ENCODE results near the gene ACKR3. TPM values are rescaled to one million over a fixed set of nuclear protein-coding genes. Genes with fewer than 3 reads are reported as not detected.

The ACKR3 gene
- total RNA-seq, 1 donor, result 18.8 TPM

DNA sequence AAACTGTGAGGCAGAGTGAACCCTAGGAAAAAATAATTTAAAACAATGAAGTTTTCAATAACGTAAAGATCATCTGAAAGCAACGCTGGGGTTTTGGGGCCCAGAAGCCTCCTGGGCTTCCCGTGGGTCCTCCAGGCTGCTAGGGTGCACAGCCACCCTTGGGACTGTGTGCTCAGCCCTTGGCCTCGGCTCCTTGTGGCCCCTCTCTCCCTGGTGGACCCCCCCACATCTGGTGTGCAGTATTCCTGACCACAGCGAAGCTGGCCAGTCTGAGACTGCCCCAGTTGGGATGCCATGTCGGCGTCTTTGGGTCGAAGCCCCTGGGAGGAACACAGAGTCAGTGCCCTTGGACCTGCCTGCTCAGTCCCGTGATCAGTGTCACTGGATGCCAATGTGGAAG, 53.0 kb downstream of the ACKR3 start:
- no peaks in the 10 kb centered on the region for H3K4me1 ChIP-seq (ENCODE audit: insufficient read depth, low read length)
- no peaks in the 10 kb centered on the region for H3K9me3 ChIP-seq (ENCODE audit: low read depth, low read length)
- H3K4me2 ChIP-seq (ENCODE audit: insufficient read depth, low read length), result no peak overlapping the region
- H2AFZ ChIP-seq (ENCODE audit: low read length), result no peak overlapping the region
- no peak overlapping the region for H3K4me3 ChIP-seq (ENCODE audit: insufficient read depth, low read length)
- H3K36me3 ChIP-seq (ENCODE audit: insufficient read depth, low read length), result no peaks in the 10 kb centered on the region
- H3K27ac ChIP-seq (ENCODE audit: low read depth, low read length), result no peak overlapping the region
- TF ChIP-seq, protein P1, sequence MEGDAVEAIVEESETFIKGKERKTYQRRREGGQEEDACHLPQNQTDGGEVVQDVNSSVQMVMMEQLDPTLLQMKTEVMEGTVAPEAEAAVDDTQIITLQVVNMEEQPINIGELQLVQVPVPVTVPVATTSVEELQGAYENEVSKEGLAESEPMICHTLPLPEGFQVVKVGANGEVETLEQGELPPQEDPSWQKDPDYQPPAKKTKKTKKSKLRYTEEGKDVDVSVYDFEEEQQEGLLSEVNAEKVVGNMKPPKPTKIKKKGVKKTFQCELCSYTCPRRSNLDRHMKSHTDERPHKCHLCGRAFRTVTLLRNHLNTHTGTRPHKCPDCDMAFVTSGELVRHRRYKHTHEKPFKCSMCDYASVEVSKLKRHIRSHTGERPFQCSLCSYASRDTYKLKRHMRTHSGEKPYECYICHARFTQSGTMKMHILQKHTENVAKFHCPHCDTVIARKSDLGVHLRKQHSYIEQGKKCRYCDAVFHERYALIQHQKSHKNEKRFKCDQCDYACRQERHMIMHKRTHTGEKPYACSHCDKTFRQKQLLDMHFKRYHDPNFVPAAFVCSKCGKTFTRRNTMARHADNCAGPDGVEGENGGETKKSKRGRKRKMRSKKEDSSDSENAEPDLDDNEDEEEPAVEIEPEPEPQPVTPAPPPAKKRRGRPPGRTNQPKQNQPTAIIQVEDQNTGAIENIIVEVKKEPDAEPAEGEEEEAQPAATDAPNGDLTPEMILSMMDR (IDR thresholded peaks at IDR 0.05; ENCODE audit: extremely low read depth, low read depth, low read length), result no peak
- H3K27me3 ChIP-seq (ENCODE audit: insufficient read depth, low read length), result peaks cover 34% of the 10 kb centered on the region
- no peaks in the 10 kb centered on the region for H4K20me1 ChIP-seq (ENCODE audit: insufficient read depth, low read length)
- no peak for DNase-seq (ENCODE audit: insufficient read length, low spot score, missing footprints)
- H3K79me2 ChIP-seq (ENCODE audit: insufficient read depth, low read length), result no peaks in the 10 kb centered on the region

DNA sequence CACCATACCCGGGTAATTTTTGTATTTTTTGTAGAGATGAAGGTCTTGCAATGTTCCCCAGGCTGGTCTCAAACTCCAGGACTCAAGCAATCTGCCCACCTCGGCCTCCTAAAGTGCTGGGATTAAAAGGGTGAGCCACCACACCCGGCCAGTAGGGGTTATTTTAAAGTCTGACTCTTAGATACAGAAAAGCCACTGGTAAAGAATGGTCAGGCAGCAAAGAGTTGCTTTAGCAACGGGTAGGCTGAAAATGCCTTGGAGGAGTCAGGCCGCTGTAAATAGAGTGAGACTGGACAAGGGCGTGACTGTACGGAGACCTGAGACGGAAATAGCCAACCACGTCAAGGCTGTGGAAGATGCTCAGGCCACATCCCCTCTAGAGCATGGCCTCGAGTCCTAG, 54.2 kb downstream of the ACKR3 start:
- no peak overlapping the region for H3K4me3 ChIP-seq (ENCODE audit: insufficient read depth, low read length)
- H3K4me2 ChIP-seq (ENCODE audit: insufficient read depth, low read length), result no peak overlapping the region
- H3K27ac ChIP-seq (ENCODE audit: low read depth, low read length), result no peak overlapping the region
- no peak overlapping the region for H2AFZ ChIP-seq (ENCODE audit: low read length)
- TF ChIP-seq, protein P1 (IDR thresholded peaks at IDR 0.05; ENCODE audit: extremely low read depth, low read depth, low read length), result no peak
- H3K9me3 ChIP-seq (ENCODE audit: low read depth, low read length), result no peaks in the 10 kb centered on the region
- peaks cover 25% of the 10 kb centered on the region for H3K27me3 ChIP-seq (ENCODE audit: insufficient read depth, low read length)
- no peaks in the 10 kb centered on the region for H4K20me1 ChIP-seq (ENCODE audit: insufficient read depth, low read length)
- DNase-seq (ENCODE audit: insufficient read length, low spot score, missing footprints), result no peak
- H3K36me3 ChIP-seq (ENCODE audit: insufficient read depth, low read length), result no peaks in the 10 kb centered on the region
- H3K4me1 ChIP-seq (ENCODE audit: insufficient read depth, low read length), result no peaks in the 10 kb centered on the region
- H3K79me2 ChIP-seq (ENCODE audit: insufficient read depth, low read length), result no peaks in the 10 kb centered on the region

DNA sequence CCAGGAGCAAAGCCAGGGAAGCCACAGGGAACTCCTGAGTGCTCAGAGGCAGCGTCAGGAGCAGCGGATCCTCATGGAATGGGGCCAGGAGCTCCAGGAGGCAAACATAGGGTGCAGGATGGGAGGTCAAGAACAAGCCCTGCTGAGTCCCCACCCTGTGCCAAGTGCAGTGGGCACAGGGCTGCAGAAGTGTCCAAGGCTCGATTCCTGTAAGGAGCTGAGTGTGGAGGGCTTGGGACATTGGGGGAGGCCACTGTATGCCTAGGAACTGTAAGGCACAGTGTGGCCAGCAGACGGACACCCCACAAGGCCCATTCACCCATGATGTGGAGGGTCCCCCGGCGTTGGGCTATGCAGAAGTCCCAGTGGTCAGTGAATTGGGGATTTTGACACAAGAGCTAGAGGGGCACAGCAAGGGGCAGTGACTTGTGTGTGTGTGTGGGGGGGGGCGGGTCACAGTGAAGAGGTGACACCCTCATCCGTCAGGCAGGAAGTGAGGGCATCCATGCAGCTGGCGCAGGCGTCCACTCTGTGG, 55.6 kb downstream of the ACKR3 start:
- Histone ChIP-seq H2AFZ (ENCODE audit: low read length) (no peak overlapping the region), H3K4me1 (ENCODE audit: insufficient read depth, low read length) (no peaks in the 10 kb centered on the region), H3K27ac (ENCODE audit: low read depth, low read length) (no peak overlapping the region), H3K36me3 (ENCODE audit: insufficient read depth, low read length) (no peaks in the 10 kb centered on the region), H3K9me3 (ENCODE audit: low read depth, low read length) (no peaks in the 10 kb centered on the region), H3K79me2 (ENCODE audit: insufficient read depth, low read length) (no peaks in the 10 kb centered on the region), H3K4me3 (ENCODE audit: insufficient read depth, low read length) (no peak overlapping the region), H3K27me3 (ENCODE audit: insufficient read depth, low read length) (peaks cover 13% of the 10 kb centered on the region), H3K4me2 (ENCODE audit: insufficient read depth, low read length) (no peak overlapping the region), H4K20me1 (ENCODE audit: insufficient read depth, low read length) (no peaks in the 10 kb centered on the region)
- TF ChIP-seq, protein P1 (IDR thresholded peaks at IDR 0.05; ENCODE audit: extremely low read depth, low read depth, low read length), result no peak
- no peak for DNase-seq (ENCODE audit: insufficient read length, low spot score, missing footprints)

DNA sequence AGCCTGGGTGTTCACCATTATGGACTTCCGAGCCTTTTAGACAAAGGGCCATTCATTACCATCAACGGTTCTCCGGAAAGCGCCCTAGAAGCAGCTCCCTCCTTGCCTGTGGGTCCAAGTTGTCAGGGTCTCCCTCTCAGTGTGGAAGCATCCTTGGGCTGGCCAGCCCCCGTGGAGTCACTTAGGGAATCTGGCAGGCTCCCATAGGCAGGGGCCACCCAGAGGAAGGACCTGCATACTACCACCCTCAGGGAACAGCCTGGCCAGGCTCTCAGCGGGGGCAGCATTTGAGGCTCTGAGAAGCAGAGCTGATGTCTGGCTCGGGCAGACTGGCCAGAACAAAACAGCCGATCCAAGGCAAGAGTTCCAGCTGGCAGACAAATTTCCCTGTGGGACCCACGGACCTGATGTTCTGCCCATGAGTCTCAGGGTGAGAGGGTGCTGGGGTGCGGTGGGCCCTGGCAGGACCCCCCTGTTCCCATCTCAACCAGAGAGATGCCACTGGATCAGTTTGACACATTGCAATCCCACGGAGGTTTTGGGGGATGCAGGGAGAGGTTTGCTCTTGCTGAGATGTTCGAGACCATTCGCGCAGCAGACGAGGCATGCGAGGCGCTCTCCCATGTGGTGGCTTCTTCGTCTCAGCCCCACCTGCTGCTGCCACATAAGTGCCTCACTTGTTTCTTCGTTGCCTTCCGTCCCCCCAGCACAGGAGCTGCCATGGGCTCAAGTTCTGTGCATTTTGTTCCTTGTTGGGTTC, 56.9 kb downstream of the ACKR3 start:
- H2AFZ ChIP-seq (ENCODE audit: low read length), result no peak overlapping the region
- no peaks in the 10 kb centered on the region for H3K79me2 ChIP-seq (ENCODE audit: insufficient read depth, low read length)
- TF ChIP-seq, protein P1 (IDR thresholded peaks at IDR 0.05; ENCODE audit: extremely low read depth, low read depth, low read length), result no peak
- H3K4me1 ChIP-seq (ENCODE audit: insufficient read depth, low read length), result no peaks in the 10 kb centered on the region
- no peak overlapping the region for H3K4me3 ChIP-seq (ENCODE audit: insufficient read depth, low read length)
- no peaks in the 10 kb centered on the region for H3K36me3 ChIP-seq (ENCODE audit: insufficient read depth, low read length)
- H4K20me1 ChIP-seq (ENCODE audit: insufficient read depth, low read length), result no peaks in the 10 kb centered on the region
- no peaks in the 10 kb centered on the region for H3K9me3 ChIP-seq (ENCODE audit: low read depth, low read length)
- no peak for DNase-seq (ENCODE audit: insufficient read length, low spot score, missing footprints)
- no peak overlapping the region for H3K27ac ChIP-seq (ENCODE audit: low read depth, low read length)
- no peak overlapping the region for H3K4me2 ChIP-seq (ENCODE audit: insufficient read depth, low read length)
- peaks cover 6% of the 10 kb centered on the region for H3K27me3 ChIP-seq (ENCODE audit: insufficient read depth, low read length)
